ENCODE measurements around the gene ADCYAP1R1.

- no peak for TF ChIP-seq CTCF (IDR thresholded peaks at IDR 0.05)
- no peak for TF ChIP-seq POLR2A (IDR thresholded peaks at IDR 0.05)
Observed at GRCh38 chr7:31104361-31105255, 52.5 kb downstream of the ADCYAP1R1 start.
